Gastrocnemius medialis (tissue), 4 donors: Measurements from ENCODE around the gene TRPV6. TPM values are rescaled to one million over a fixed set of nuclear protein-coding genes. Genes with fewer than 3 reads are reported as not detected.

Source experiments
- ATAC-seq, 2 donors: fragments of 150-250 bp; one replicate each; pipeline ENCODE4 v1.9.1; 2016
- DNase-seq, 2 donors: peaks; one replicate each; pipeline ENCODE4 v3.0.0-alpha.2; 2019
- H3K27ac ChIP-seq, 4 donors: fragments of 200-600 bp; sonication (generic); 1 replicate in 1 of 4; 2 replicates in 3 of 4; pipeline ENCODE4 v1.5.1; 2016 to 2018; ENCODE audit warnings: mild to moderate bottlenecking in 2 of 4, moderate library complexity in 1 of 4
- H3K27me3 ChIP-seq, 3 donors: fragments of 200-600 bp; sonication (generic) in 2 of 3; 1 replicate in 1 of 3; 2 replicates in 2 of 3; pipeline versions ENCODE4 v1.5.1 to v1.6.0; 2016 to 2019; ENCODE audit warnings: mild to moderate bottlenecking in 1 of 3, moderate library complexity in 1 of 3
- H3K36me3 ChIP-seq, 2 donors: fragments of 200-600 bp; sonication (generic) in 1 of 2; one replicate each; pipeline ENCODE4 v1.5.1; 2017 to 2018
- H3K4me1 ChIP-seq, 2 donors: fragments of 200-600 bp; sonication (generic) in 1 of 2; one replicate each; pipeline ENCODE4 v1.5.1; 2016 to 2017; ENCODE audit warnings: mild to moderate bottlenecking in 2 of 2
- H3K4me3 ChIP-seq, 4 donors: fragments of 200-600 bp; sonication (generic) in 3 of 4; 1 replicate in 1 of 4; 2 replicates in 3 of 4; pipeline ENCODE4 v1.5.1; 2016 to 2019; ENCODE audit warnings: mild to moderate bottlenecking in 2 of 4
- H3K9me3 ChIP-seq, 3 donors: fragments of 200-600 bp; sonication (generic) in 2 of 3; 1 replicate in 1 of 3; 2 replicates in 2 of 3; pipeline ENCODE4 v1.5.1; 2016 to 2019
- POLR2A ChIP-seq, 2 donors: fragments of 450-650 bp; IDR thresholded peaks; one replicate each; pipeline ENCODE4 v1.6.1; 2017; ENCODE audit warnings: antibody characterized with exemption in 2 of 2, mild to moderate bottlenecking in 2 of 2, moderate library complexity in 2 of 2
- in situ Hi-C, 4 donors: fragments of 200-750 bp; cut with MboI; loops; one replicate each; pipeline versions ENCODE4 v1.15.0 to v1.8.0; 2017; ENCODE audit warnings: low sequenced_read_pairs in 4 of 4
- intact Hi-C: fragments of 100-400 bp; cut with DNase I; formaldehyde crosslinking; loops from one replicate; pipeline ENCODE4 v1.15.1; 2023; ENCODE audit warnings: low total_unique reads
- total RNA-seq, 4 donors: library from RNA; depleted of rRNA; stranded (reverse); fragments of >200 nt; gene quantifications; one replicate each; pipeline versions ENCODE4 v1.1.0 to v1.2.3, GENCODE V29; 2016
- TF ChIP-seq, protein P1 (sequence below), 5 experiments: fragments of 450-650 bp in 3 of 5; fragments of 200-600 bp in 2 of 5; sonication (generic) in 2 of 5; IDR thresholded peaks in 4 of 5; conservative IDR thresholded peaks in 1 of 5; 1 replicate in 4 of 5; 2 replicates in 1 of 5; pipeline ENCODE4 v1.5.1; 2016 to 2019; ENCODE audit warnings: antibody characterized with exemption in 5 of 5, mild to moderate bottlenecking in 3 of 5, moderate library complexity in 3 of 5

Gene TRPV6
- total RNA-seq, 4 donors from 2014 or later: not detected

DNA sequence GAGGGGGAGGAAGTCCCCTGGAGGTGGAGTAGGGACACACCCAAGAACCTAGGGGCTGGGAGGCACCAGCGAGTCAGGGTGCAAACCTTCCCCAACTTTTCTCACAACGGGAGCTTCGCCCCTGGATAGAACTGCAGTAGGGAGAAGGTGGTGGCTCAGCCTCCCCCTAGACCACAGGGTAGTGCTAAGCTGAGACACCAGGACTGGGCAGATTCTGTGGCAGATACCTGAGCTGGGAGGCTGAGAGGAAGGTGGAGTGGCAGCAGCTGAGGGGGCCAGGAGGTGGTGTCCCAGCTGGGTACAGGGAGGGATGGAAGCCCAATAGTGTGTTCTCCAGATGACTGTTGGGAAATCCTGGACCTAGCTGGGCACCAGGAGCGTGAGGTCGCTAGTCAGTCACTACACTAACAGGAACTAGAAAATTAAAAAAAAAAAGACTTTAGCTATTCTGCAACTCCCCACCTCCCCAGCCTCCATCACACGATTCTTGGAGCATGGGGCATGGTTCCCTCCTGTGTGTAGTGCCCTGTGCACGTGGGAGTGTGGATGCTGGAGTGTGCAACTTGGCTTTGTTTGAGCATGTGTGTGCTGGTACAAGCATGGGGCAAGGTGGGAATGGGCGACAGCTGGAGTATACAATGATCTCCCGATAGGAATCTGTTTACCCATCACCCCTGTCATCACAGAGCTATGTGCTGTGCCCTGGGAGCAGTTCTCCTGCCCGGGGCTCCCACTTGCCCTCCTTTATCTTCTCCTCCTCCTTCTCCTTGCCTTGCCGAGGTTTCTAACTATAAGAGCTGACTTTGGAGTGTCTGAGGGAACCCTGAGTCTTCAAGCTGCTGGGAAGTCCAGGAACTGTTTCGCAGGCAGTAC is 8.8 kb upstream of the TRPV6 start:
- H3K27ac ChIP-seq: no peak overlapping the region
- in situ Hi-C loops: no loop called here
- H3K9me3 ChIP-seq: no peaks in the 10 kb centered on the region
- no peak for ATAC-seq
- peaks cover 0 to 4% (median 0%) of the 10 kb centered on the region in 3 donors for H3K27me3 ChIP-seq
- no peak overlapping the region for H3K4me3 ChIP-seq
- no peaks in the 10 kb centered on the region for H3K4me1 ChIP-seq
- no peak for DNase-seq
- no peak for TF ChIP-seq POLR2A (IDR thresholded peaks at IDR 0.05)
- TF ChIP-seq, protein P1, sequence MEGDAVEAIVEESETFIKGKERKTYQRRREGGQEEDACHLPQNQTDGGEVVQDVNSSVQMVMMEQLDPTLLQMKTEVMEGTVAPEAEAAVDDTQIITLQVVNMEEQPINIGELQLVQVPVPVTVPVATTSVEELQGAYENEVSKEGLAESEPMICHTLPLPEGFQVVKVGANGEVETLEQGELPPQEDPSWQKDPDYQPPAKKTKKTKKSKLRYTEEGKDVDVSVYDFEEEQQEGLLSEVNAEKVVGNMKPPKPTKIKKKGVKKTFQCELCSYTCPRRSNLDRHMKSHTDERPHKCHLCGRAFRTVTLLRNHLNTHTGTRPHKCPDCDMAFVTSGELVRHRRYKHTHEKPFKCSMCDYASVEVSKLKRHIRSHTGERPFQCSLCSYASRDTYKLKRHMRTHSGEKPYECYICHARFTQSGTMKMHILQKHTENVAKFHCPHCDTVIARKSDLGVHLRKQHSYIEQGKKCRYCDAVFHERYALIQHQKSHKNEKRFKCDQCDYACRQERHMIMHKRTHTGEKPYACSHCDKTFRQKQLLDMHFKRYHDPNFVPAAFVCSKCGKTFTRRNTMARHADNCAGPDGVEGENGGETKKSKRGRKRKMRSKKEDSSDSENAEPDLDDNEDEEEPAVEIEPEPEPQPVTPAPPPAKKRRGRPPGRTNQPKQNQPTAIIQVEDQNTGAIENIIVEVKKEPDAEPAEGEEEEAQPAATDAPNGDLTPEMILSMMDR (IDR thresholded peaks at IDR 0.05 in 4 of 5, conservative IDR thresholded peaks at IDR 0.05 in 1 of 5): no peak
- H3K36me3 ChIP-seq: no peaks in the 10 kb centered on the region
- intact Hi-C loops: no loop called here

DNA sequence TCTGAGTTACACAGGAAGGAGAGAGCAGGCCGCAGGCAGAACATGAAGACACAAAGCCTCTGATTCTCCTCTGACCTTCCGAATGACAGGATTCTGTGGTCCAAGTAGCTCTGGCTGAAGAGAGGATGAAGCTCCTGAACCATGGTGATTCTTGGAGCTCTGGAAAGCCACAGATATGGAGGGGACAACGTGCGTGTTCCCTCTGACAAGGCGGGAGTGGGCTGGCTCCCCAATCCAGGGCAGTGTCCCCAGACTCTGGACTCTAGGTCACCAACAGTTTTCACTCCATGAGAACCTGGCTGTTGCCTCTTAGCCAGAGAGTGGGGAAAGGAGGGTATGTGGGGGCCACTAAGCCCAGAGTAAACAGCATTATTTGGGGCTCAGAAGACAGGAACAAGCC is 7.4 kb upstream of the TRPV6 start:
- peaks cover 0 to 4% (median 0%) of the 10 kb centered on the region in 3 donors for H3K27me3 ChIP-seq
- DNase-seq (no peak), ATAC-seq (no peak)
- H3K9me3 ChIP-seq: no peaks in the 10 kb centered on the region
- no peak for TF ChIP-seq POLR2A (IDR thresholded peaks at IDR 0.05)
- TF ChIP-seq, protein P1 (IDR thresholded peaks at IDR 0.05 in 4 of 5, conservative IDR thresholded peaks at IDR 0.05 in 1 of 5): no peak
- no peak overlapping the region for H3K27ac ChIP-seq
- H3K36me3 ChIP-seq: no peaks in the 10 kb centered on the region
- in situ Hi-C loops (no loop called here), intact Hi-C loops (no loop called here)
- H3K4me3 ChIP-seq: no peak overlapping the region
- no peaks in the 10 kb centered on the region for H3K4me1 ChIP-seq

DNA sequence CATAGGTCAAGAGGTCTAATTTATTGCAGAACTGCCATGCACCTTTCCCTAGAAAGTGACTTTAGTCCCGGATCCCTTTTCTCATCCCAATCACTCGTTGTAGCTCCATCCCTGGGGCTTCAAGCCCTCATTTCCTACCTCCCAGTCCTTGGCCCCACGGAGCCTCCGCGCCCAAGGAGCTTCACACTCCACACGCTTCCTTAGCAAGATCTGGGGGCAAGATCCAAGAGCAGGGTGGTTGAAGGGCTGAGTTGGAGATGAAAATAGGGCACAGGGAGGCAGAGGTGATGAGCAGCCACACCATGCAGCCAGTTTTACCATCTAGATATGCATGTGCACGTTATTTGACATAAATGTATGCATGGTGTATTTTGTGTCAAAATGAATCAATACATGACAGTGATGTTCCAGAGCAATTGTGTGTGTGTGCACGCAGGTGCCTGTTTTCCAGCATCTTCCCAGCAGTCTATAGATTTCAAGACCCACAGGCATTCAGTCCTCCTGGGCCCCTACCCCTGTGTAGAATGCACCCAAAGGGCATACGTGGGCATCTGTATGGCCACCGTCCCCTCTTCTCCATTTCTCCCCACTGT is 6.0 kb upstream of the TRPV6 start:
- Histone ChIP-seq H3K4me1 (no peaks in the 10 kb centered on the region), H3K36me3 (no peaks in the 10 kb centered on the region), H3K9me3 (no peaks in the 10 kb centered on the region), H3K4me3 (no peak overlapping the region), H3K27ac (no peak overlapping the region), H3K27me3 (peaks cover 0 to 4% (median 0%) of the 10 kb centered on the region in 3 donors)
- intact Hi-C loops (no loop called here), in situ Hi-C loops (no loop called here)
- ATAC-seq (no peak), DNase-seq (no peak)
- TF ChIP-seq, protein P1 (IDR thresholded peaks at IDR 0.05 in 4 of 5, conservative IDR thresholded peaks at IDR 0.05 in 1 of 5): no peak
- TF ChIP-seq POLR2A (IDR thresholded peaks at IDR 0.05): no peak

DNA sequence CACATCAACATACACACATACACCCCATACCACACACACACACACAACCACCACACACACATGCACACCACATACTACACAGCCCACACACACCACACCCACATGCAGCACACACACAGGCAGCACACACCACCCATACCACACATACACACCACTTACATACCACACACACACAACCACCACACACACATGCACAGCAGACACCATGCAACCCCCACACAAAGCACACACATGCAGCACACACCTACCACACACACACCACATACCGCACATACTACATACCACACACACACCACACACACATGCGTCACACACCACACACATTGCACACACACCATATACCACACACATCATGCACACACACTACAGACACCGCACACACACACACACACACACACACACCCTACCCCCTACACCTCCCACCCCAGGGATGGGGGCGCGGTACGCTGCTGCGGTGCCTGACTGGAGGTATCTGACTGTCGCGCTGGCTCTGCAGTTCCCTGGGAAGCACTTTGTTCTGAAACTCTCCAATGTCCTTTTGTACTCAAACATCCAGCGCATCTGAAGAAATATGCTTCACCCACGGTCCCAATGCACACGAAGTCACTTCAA is 5.4 kb upstream of the TRPV6 start:
- DNase-seq (no peak), ATAC-seq (no peak)
- H3K9me3 ChIP-seq: no peaks in the 10 kb centered on the region
- no peaks in the 10 kb centered on the region for H3K4me1 ChIP-seq
- intact Hi-C loops: no loop called here
- in situ Hi-C loops: no loop called here
- H3K27me3 ChIP-seq: peaks cover 0 to 4% (median 0%) of the 10 kb centered on the region in 3 donors
- no peak overlapping the region for H3K27ac ChIP-seq
- no peak overlapping the region for H3K4me3 ChIP-seq
- no peaks in the 10 kb centered on the region for H3K36me3 ChIP-seq
- TF ChIP-seq POLR2A (IDR thresholded peaks at IDR 0.05): no peak
- TF ChIP-seq, protein P1 (IDR thresholded peaks at IDR 0.05 in 4 of 5, conservative IDR thresholded peaks at IDR 0.05 in 1 of 5): no peak
